ENCODE results near the gene CSF1.
"Not testable (repeated sequence)": the region's sequence is repeated elsewhere in the genome, so short reads cannot be mapped to it uniquely, and the experiment has no call there.

Gene CSF1

DNA sequence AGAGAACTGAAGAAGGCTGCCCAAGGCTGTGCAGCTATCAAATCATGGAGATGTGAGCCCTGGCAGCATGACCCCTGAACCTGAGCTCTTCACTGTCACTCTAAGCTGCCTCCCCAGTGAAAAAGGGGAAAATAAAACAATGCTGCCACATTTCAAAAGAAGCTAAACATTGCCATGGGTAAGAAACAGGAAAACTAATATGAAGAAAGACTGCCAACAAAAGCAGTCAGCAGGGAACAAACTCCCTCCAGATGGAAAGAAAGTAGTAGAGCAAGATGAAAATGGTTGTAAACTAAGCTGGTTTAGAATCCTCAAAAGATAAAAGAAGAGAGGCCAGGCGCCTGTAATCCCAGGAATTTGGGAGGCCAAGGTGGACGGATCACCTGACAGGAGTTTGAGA, 36.2 kb upstream of the CSF1 start:
- peaks cover 8 to 32% (median 19%) of the 10 kb centered on the region in 10 experiments for H3K4me1 ChIP-seq
- no peak for TF ChIP-seq Cebpa-rat (IDR thresholded peaks at IDR 0.05)

GRCh38 chr1:109875874-109876273, 34.8 kb upstream of the CSF1 start:
- no peaks in the 10 kb centered on the region for H4K20me1 ChIP-seq
- peaks cover 8 to 32% (median 19%) of the 10 kb centered on the region in 10 experiments for H3K4me1 ChIP-seq

More for the DNA sequence above, 36.2 kb upstream of the CSF1 start:
- Histone ChIP-seq H3K9me3 (replicated peaks in 1 of 11) (no peaks in the 10 kb centered on the region), H3K36me3 (no peaks in the 10 kb centered on the region), H4K20me1 (no peaks in the 10 kb centered on the region), H3K27ac (no peak overlapping the region), H3K4me2 (no peak overlapping the region), H3K9ac (no peak overlapping the region), H3K27me3 (no peaks in the 10 kb centered on the region), H3K4me3 (no peak overlapping the region)

DNA sequence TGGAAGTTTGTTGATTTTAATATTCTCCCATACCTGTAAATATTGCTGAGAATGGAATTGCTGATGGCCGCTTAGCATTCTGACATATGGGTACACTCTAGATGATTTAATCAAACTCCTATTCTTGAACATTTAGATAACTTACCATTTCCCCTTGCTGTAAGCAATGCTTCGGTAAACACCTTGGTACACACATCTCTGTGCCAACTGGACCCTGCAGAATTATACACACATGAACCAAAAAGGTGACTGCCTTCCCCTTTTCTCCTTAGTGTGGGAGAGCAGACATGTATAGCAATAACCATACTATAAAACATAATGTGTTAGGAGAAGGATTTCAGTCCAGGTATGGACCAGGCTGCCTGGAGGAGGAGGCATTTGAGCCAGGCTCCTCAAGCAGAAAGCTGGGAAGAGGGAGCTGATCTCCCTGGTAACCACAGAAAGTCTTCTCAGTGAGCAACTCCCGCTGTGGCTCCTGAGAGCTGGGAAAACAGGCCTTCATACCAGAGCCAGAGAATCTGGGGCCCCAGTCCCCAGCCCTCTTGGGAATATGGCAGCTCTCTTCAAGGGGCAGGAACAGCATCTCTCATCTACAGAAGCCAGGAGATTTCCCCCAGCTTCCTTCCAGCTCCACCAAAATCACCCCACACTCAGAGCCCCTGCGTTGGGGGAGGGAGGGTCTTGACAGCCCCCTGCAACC, 33.9 kb upstream of the CSF1 start:
- no peaks in the 10 kb centered on the region for H3K36me3 ChIP-seq
- TF ChIP-seq Cebpa-rat (IDR thresholded peaks at IDR 0.05): no peak
- peaks cover 8 to 32% (median 19%) of the 10 kb centered on the region in 10 experiments for H3K4me1 ChIP-seq
- H4K20me1 ChIP-seq: no peaks in the 10 kb centered on the region
- H3K9ac ChIP-seq: no peak overlapping the region
- H3K9me3 ChIP-seq (replicated peaks in 1 of 11): no peaks in the 10 kb centered on the region
- H3K4me3 ChIP-seq: no peak overlapping the region
- no peaks in the 10 kb centered on the region for H3K27me3 ChIP-seq
- peak overlapping the region in 5 of 11 experiments; percentile 11 to 55 (median 40); a peak in 5 of 22 replicates for H3K27ac ChIP-seq
- H3K4me2 ChIP-seq: peak overlapping the region; percentile 56 to 87 (median 75); a peak in 20 of 22 replicates

More at GRCh38 chr1:109875874-109876273, 34.8 kb upstream of the CSF1 start:
- Histone ChIP-seq H3K9ac (no peak overlapping the region), H3K9me3 (replicated peaks in 1 of 11) (no peaks in the 10 kb centered on the region), H3K4me2 (no peak overlapping the region), H3K27me3 (no peaks in the 10 kb centered on the region), H3K4me3 (no peak overlapping the region), H3K36me3 (no peaks in the 10 kb centered on the region), H3K27ac (no peak overlapping the region)
- no peak for TF ChIP-seq Cebpa-rat (IDR thresholded peaks at IDR 0.05)

DNA sequence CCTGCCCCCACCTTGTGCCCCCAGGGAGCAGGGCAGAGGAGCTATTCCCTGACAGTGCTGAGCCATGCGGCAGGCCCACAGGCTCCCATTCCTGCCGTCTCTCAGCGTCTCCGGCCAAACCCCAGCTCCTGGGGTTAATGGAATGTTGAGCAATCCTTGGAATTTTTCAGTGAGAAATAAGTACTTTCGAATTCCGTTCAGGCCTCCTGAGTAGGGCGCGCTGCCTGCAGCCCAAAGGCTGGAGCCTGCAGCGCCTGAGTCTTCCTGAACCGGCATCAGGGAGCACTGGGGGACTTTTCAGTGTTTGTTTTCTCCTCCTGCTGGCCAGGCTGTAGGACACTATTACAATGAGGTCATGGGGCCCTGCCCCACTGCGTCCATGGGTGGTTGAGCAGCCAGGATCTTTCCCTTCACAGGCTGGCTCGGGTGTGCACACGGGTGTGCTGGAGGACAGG, 33.3 kb upstream of the CSF1 start:
- peak overlapping the region in 3 of 11 experiments; percentile 14 to 22 (median 19); a peak in 3 of 22 replicates for H3K9ac ChIP-seq
- no peaks in the 10 kb centered on the region for H3K27me3 ChIP-seq
- no peaks in the 10 kb centered on the region for H4K20me1 ChIP-seq
- H3K27ac ChIP-seq: peak overlapping the region in 7 of 11 experiments; percentile 6 to 55 (median 36); a peak in 10 of 22 replicates
- no peak overlapping the region for H3K4me3 ChIP-seq
- H3K4me2 ChIP-seq: peak overlapping the region; percentile 56 to 87 (median 75)
- peaks cover 8 to 32% (median 19%) of the 10 kb centered on the region in 10 experiments for H3K4me1 ChIP-seq
- no peaks in the 10 kb centered on the region for H3K9me3 ChIP-seq (replicated peaks in 1 of 11)
- TF ChIP-seq Cebpa-rat (IDR thresholded peaks at IDR 0.05): no peak
- H3K36me3 ChIP-seq: no peaks in the 10 kb centered on the region

GRCh38 chr1:109877776-109878175, 32.9 kb upstream of the CSF1 start:
- no peak for TF ChIP-seq Cebpa-rat (IDR thresholded peaks at IDR 0.05)
- peaks cover 8 to 34% (median 19%) of the 10 kb centered on the region in 10 experiments for H3K4me1 ChIP-seq
- H3K27me3 ChIP-seq: no peaks in the 10 kb centered on the region
- H3K4me3 ChIP-seq: no peak overlapping the region
- no peaks in the 10 kb centered on the region for H4K20me1 ChIP-seq
- no peaks in the 10 kb centered on the region for H3K9me3 ChIP-seq (replicated peaks in 1 of 11)
- peak overlapping the region; percentile 56 to 87 (median 75) for H3K4me2 ChIP-seq
- H3K36me3 ChIP-seq: no peaks in the 10 kb centered on the region
- H3K27ac ChIP-seq: peak overlapping the region in 7 of 11 experiments; percentile 6 to 55 (median 36); a peak in 8 of 22 replicates
- peak overlapping the region in 3 of 11 experiments; percentile 14 to 22 (median 19); a peak in 3 of 22 replicates for H3K9ac ChIP-seq

DNA sequence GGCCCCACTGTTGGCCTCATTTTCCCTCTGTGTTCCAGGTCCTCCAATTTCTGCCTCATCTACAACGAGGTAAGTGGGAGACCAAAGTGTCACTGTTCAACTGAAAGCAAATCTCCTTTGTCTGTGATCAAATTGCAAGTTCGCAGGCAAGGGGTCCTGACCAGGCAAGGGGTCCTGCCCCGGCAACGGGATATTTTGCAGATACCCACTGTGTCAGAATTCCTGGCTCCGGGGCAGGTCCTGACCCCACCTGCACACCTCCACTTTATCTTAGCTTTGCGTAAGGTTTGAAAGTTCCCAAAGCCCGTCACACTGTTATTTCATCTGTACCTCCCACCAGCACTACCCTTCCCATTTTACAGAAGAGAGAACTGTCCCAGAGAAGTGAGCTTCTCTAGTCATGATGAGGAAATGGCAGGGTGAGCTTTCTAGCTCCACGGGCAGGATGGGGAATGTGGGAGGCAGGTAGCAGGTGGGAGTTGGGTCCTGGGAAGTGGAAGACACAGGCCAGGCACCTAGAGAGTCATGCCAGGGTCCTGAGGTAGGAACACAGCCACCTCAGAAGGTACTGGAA, 32.0 kb upstream of the CSF1 start:
- no peaks in the 10 kb centered on the region for H3K36me3 ChIP-seq
- TF ChIP-seq Cebpa-rat (IDR thresholded peaks at IDR 0.05): no peak
- no peaks in the 10 kb centered on the region for H3K9me3 ChIP-seq (replicated peaks in 1 of 11)
- H4K20me1 ChIP-seq: no peaks in the 10 kb centered on the region
- H3K27me3 ChIP-seq: no peaks in the 10 kb centered on the region
- H3K4me2 ChIP-seq: peak overlapping the region in 2 of 11 experiments; percentile 6 to 87; a peak in 3 of 22 replicates
- H3K27ac ChIP-seq: no peak overlapping the region
- peaks cover 9 to 35% (median 21%) of the 10 kb centered on the region in 10 experiments for H3K4me1 ChIP-seq
- no peak overlapping the region for H3K9ac ChIP-seq
- no peak overlapping the region for H3K4me3 ChIP-seq

DNA sequence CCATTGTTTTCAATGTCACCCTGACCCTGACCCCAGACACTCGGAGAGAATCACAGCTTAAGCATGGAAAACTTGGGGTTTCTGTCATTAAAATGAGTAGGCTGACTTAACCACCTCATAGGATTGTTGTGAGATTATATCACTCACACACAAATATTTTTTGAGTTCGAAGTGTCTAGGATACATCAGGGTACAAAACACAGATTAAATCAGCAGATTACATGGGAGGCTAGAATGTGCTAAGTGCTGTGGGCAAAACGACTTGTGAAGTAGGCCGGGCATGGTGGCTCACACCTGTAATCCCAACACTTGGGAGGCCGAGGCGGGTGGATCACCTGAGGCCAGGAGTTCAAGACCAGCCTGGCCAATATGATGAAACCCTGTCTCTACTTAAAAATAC, 31.3 kb upstream of the CSF1 start:
- H4K20me1 ChIP-seq; H3K27me3 ChIP-seq; H3K9ac ChIP-seq; H3K36me3 ChIP-seq; H3K9me3 ChIP-seq (replicated peaks in 1 of 11); H3K4me3 ChIP-seq; H3K27ac ChIP-seq; H3K4me2 ChIP-seq: not testable (repeated sequence)
- peaks cover 16 to 42% (median 26%) of the 10 kb centered on the region in 10 experiments for H3K4me1 ChIP-seq

DNA sequence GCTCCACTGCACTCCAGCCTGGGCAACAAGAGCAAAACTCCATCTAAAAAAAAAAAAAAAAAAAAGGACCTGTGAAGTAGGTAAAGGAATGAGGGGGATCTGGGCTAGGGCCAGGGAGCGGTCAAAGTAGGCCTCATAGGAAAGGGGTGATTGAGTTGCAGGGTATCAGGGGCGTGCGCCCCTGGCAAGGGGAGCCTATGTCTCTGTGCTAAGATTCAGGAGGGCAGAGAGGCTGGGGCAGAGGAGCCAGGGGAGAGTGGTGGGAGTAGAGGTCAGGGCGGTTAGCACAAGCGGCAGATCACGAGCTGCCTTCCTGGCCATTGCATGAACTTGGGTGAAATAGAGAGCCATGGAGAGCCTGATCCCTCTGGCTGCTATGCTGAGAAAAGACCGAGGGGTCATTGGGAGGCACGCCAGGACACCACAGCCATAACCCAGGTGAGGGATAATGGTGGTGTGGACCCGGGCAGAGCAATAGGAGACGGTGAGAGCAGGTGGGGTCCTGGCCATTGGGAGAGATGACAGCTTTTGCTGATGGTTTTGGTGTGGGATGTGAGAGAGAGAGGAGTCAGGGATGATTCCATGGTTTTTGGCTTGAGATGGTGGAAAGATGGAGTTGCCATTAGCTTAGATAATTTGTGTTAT, 30.6 kb upstream of the CSF1 start:
- TF ChIP-seq Cebpa-rat (IDR thresholded peaks at IDR 0.05): no peak
- no peak overlapping the region for H3K27ac ChIP-seq
- no peak overlapping the region for H3K9ac ChIP-seq
- no peaks in the 10 kb centered on the region for H3K36me3 ChIP-seq
- peaks cover 16 to 47% (median 26%) of the 10 kb centered on the region in 10 experiments for H3K4me1 ChIP-seq
- no peaks in the 10 kb centered on the region for H3K27me3 ChIP-seq
- H3K4me3 ChIP-seq: no peak overlapping the region
- H4K20me1 ChIP-seq: no peaks in the 10 kb centered on the region
- no peak overlapping the region for H3K4me2 ChIP-seq
- no peaks in the 10 kb centered on the region for H3K9me3 ChIP-seq (replicated peaks in 1 of 11)

Data from BLaER1 treated with 17β-estradiol and CSF1 and Interleukin-3, amounts not matched to agents 10 nM and 100 nM (cell line).